Measurements from ENCODE around the gene ABCB4. TPM values are rescaled to one million over a fixed set of nuclear protein-coding genes. Genes with fewer than 3 reads are reported as not detected.

Gene ABCB4
- total RNA-seq, 2 experiments from 2014 or later = not detected

DNA sequence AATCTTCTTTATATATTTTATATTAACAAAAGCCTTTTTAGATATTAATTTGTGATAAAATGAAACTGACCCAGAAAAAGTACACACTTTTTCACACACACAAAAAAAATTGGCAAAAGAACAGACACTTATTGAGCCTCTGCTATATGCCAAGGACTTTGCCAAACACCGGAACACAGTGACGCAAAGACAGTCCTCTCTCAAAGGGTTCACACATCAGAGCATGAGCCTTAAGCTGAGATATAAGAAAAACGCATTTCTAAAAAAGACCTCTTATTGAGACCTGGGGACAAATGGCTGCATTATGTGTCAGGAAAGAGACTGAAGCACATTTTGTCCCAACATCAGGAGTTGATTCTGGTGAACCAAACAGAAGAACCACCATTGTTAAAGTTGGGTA lies 24.0 kb upstream of the ABCB4 start:
- CTCF ChIA-PET = no interaction called here
- no peak overlapping the region for H3K27ac Mint-ChIP-seq
- H3K4me3 Mint-ChIP-seq = no peak overlapping the region
- POLR2A ChIA-PET = no interaction called here
- intact Hi-C loops (cut with DNase I, micrococcal nuclease) = no loop called here
- H3K4me1 Mint-ChIP-seq (ENCODE audit: low read depth) = no peaks in the 10 kb centered on the region
- Histone ChIP-seq H3K4me3 (ENCODE audit: low read length) (no peak overlapping the region), H3K27me3 (ENCODE audit: control insufficient read depth in 1 of 2, insufficient read depth in 2 of 2, low read length in 2 of 2) (no peaks in the 10 kb centered on the region), H3K36me3 (ENCODE audit: insufficient read depth, low read length) (no peaks in the 10 kb centered on the region), H3K9me3 (ENCODE audit: control insufficient read depth in 1 of 2, insufficient read depth in 1 of 2, low read length in 2 of 2) (no peaks in the 10 kb centered on the region), H3K4me1 (ENCODE audit: insufficient read depth, low read length) (no peaks in the 10 kb centered on the region), H3K27ac (ENCODE audit: low read depth in 1 of 2, low read length in 2 of 2) (no peak overlapping the region)
- H3K9me3 Mint-ChIP-seq = peaks cover 2% of the 10 kb centered on the region
- H3K27me3 Mint-ChIP-seq = no peaks in the 10 kb centered on the region
- H3K36me3 Mint-ChIP-seq (ENCODE audit: low read depth) = no peaks in the 10 kb centered on the region
- DNase-seq (no peak), ATAC-seq (ENCODE audit: poor library complexity) (no peak)
- TF ChIP-seq, protein P1, sequence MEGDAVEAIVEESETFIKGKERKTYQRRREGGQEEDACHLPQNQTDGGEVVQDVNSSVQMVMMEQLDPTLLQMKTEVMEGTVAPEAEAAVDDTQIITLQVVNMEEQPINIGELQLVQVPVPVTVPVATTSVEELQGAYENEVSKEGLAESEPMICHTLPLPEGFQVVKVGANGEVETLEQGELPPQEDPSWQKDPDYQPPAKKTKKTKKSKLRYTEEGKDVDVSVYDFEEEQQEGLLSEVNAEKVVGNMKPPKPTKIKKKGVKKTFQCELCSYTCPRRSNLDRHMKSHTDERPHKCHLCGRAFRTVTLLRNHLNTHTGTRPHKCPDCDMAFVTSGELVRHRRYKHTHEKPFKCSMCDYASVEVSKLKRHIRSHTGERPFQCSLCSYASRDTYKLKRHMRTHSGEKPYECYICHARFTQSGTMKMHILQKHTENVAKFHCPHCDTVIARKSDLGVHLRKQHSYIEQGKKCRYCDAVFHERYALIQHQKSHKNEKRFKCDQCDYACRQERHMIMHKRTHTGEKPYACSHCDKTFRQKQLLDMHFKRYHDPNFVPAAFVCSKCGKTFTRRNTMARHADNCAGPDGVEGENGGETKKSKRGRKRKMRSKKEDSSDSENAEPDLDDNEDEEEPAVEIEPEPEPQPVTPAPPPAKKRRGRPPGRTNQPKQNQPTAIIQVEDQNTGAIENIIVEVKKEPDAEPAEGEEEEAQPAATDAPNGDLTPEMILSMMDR (IDR thresholded peaks at IDR 0.05) = no peak

DNA sequence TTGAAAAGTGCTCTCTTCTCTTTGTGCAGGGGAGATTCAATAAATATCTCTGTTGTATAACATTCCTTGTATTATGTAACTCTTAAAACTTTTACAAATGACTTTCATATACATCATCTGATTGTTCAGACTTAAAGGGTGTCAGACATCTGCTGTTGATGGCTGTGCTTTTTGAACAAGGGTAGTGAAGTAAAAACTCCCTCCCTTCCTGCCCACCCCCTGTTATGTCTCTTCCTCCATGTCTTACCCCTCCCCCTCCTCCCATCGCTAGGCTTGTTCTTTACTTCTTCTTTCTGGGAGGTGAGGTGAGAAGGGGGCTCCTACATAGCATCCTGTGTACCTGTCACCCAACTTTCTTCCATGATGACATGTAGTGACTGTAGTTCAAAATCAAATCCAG lies 23.4 kb upstream of the ABCB4 start:
- Mint-ChIP-seq H3K27me3 (no peaks in the 10 kb centered on the region), H3K9me3 (peaks cover 2% of the 10 kb centered on the region), H3K4me3 (no peak overlapping the region), H3K4me1 (ENCODE audit: low read depth) (no peaks in the 10 kb centered on the region), H3K36me3 (ENCODE audit: low read depth) (no peaks in the 10 kb centered on the region), H3K27ac (no peak overlapping the region)
- ChIA-PET POLR2A (no interaction called here), CTCF (no interaction called here)
- TF ChIP-seq, protein P1 (IDR thresholded peaks at IDR 0.05) = no peak
- H3K27ac ChIP-seq (ENCODE audit: low read depth in 1 of 2, low read length in 2 of 2) = no peak overlapping the region
- H3K36me3 ChIP-seq (ENCODE audit: insufficient read depth, low read length) = no peaks in the 10 kb centered on the region
- H3K4me3 ChIP-seq (ENCODE audit: low read length) = no peak overlapping the region
- no peaks in the 10 kb centered on the region for H3K4me1 ChIP-seq (ENCODE audit: insufficient read depth, low read length)
- intact Hi-C loops (cut with DNase I, micrococcal nuclease) = no loop called here
- H3K9me3 ChIP-seq (ENCODE audit: control insufficient read depth in 1 of 2, insufficient read depth in 1 of 2, low read length in 2 of 2) = no peaks in the 10 kb centered on the region
- DNase-seq (no peak), ATAC-seq (ENCODE audit: poor library complexity) (no peak)
- H3K27me3 ChIP-seq (ENCODE audit: control insufficient read depth in 1 of 2, insufficient read depth in 2 of 2, low read length in 2 of 2) = no peaks in the 10 kb centered on the region

DNA sequence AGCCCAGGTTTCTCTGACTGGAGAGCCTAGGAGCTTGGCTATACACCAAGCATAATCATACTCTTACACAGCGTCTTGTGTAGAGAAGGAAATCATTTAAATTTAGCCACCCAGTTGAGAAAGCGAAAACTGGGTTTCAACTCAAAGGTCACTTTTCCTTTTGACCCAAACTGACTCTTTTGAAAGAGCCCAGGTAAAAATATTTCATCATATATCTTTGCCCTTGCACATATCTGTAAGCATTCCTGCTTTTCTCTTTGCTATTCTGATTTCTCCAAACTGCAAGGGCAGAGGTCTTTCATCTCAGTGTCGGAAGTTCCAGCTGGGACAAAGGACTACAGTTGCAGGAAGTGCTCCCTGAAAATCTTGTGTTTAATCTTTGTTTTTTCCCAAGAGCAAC lies 22.0 kb upstream of the ABCB4 start:
- no peak for DNase-seq
- Mint-ChIP-seq H3K9me3 (peaks cover 2% of the 10 kb centered on the region), H3K36me3 (ENCODE audit: low read depth) (no peaks in the 10 kb centered on the region), H3K27ac (no peak overlapping the region), H3K27me3 (no peaks in the 10 kb centered on the region), H3K4me3 (no peak overlapping the region), H3K4me1 (ENCODE audit: low read depth) (no peaks in the 10 kb centered on the region)
- TF ChIP-seq, protein P1 (IDR thresholded peaks at IDR 0.05) = no peak
- Histone ChIP-seq H3K36me3 (ENCODE audit: insufficient read depth, low read length) (no peaks in the 10 kb centered on the region), H3K4me3 (ENCODE audit: low read length) (no peak overlapping the region), H3K4me1 (ENCODE audit: insufficient read depth, low read length) (no peaks in the 10 kb centered on the region), H3K27me3 (ENCODE audit: control insufficient read depth in 1 of 2, insufficient read depth in 2 of 2, low read length in 2 of 2) (no peaks in the 10 kb centered on the region), H3K27ac (ENCODE audit: low read depth in 1 of 2, low read length in 2 of 2) (no peak overlapping the region), H3K9me3 (ENCODE audit: control insufficient read depth in 1 of 2, insufficient read depth in 1 of 2, low read length in 2 of 2) (no peaks in the 10 kb centered on the region)
- POLR2A ChIA-PET = no interaction called here
- intact Hi-C loops (cut with DNase I, micrococcal nuclease) = no loop called here
- CTCF ChIA-PET = no interaction called here
- no peak for ATAC-seq (ENCODE audit: poor library complexity)
